OCI-LY3 (cell line): Measurements from ENCODE around the gene NUB1.

Source experiments
- H2AFZ ChIP-seq: fragments of 200-600, 300-600 bp; shearing (Covaris generic); 2 replicates; pipeline ENCODE4 v1.6.0; 2014; ENCODE audit warnings: antibody characterized with exemption, low read depth, low read length
- H3K27ac ChIP-seq: fragments of 200-600, 300-600 bp; sonication (generic); 2 replicates; pipeline ENCODE4 v1.5.1; 2014; ENCODE audit warnings: mild to moderate bottlenecking, low read length, moderate library complexity, mixed read lengths
- H3K27me3 ChIP-seq: fragments of 200-600, 300-600 bp; sonication (generic); 2 replicates; pipeline ENCODE4 v1.6.1; 2014; ENCODE audit warnings: low read depth, low read length, mixed read lengths
- H3K36me3 ChIP-seq: fragments of 200-600, 300-600 bp; sonication (generic); replicated peaks from 2 replicates; pipeline ENCODE3; 2014; ENCODE audit warnings: low read depth, low read length, mixed read lengths
- H3K4me1 ChIP-seq: fragments of 300-600, 200-600 bp; sonication (generic); 2 replicates; pipeline ENCODE4 v1.6.1; 2014; ENCODE audit warnings: low read length, mixed read lengths
- H3K4me2 ChIP-seq: fragments of 200-600, 300-600 bp; sonication (generic); 2 replicates; pipeline ENCODE4 v1.6.1; 2014; ENCODE audit warnings: low read length, mixed read lengths
- H3K4me3 ChIP-seq: fragments of 300-600, 200-600 bp; sonication (generic); 2 replicates; pipeline ENCODE4 v1.5.1; 2014; ENCODE audit warnings: antibody characterized with exemption, mild to moderate bottlenecking, low read length, moderate library complexity
- H3K79me2 ChIP-seq: fragments of 300-600, 200-600 bp; shearing (Covaris generic); 2 replicates; pipeline ENCODE4 v1.6.1; 2014; ENCODE audit warnings: mild to moderate bottlenecking, low read length, mixed read lengths
- H3K9ac ChIP-seq: fragments of 300-600, 200-600 bp; shearing (Covaris generic); 2 replicates; pipeline ENCODE4 v1.6.0; 2014; ENCODE audit warnings: mild to moderate bottlenecking, low read length, moderate library complexity
- H3K9me3 ChIP-seq: fragments of 200-600, 300-600 bp; shearing (Covaris generic); 2 replicates; pipeline ENCODE4 v1.6.1; 2014; ENCODE audit warnings: low read length, mixed read lengths; ENCODE audit not compliant: insufficient read depth
- H4K20me1 ChIP-seq: fragments of 200-600, 300-600 bp; sonication (generic); 2 replicates; pipeline ENCODE4 v1.6.1; 2016; ENCODE audit warnings: low read length, mixed read lengths; ENCODE audit not compliant: insufficient read depth
- CTCF ChIP-seq: fragments of 200-600, 300-600 bp; sonication (generic); IDR thresholded peaks from 2 replicates; pipeline ENCODE4 v1.5.1; 2014; ENCODE audit warnings: antibody characterized with exemption, low read length, low read depth
- EZH2phosphoT487 ChIP-seq: fragments of 200-600 bp; shearing (Covaris generic); IDR thresholded peaks from 2 replicates; pipeline ENCODE4 v1.6.1; 2018; ENCODE audit warnings: antibody characterized with exemption, mixed run types, low read depth

The NUB1 gene

GRCh38 chr7:151415375-151416105 is 73.9 kb downstream of the NUB1 start:
- Histone ChIP-seq H3K27me3 (peaks cover 41% of the 10 kb centered on the region), H2AFZ (no peak overlapping the region), H3K9me3 (0 out of 2 replicates have a peak, but pooled peaks cover 3% of the 10 kb centered on the region), H3K79me2 (no peaks in the 10 kb centered on the region), H3K4me3 (no peak overlapping the region), H3K27ac (no peak overlapping the region), H3K36me3 (no peaks in the 10 kb centered on the region), H4K20me1 (no peaks in the 10 kb centered on the region), H3K9ac (no peak overlapping the region), H3K4me2 (no peak overlapping the region), H3K4me1 (no peaks in the 10 kb centered on the region)
- TF ChIP-seq CTCF: no peak
- TF ChIP-seq EZH2phosphoT487: no peak

GRCh38 chr7:151416112-151416940 is 74.7 kb downstream of the NUB1 start:
- H2AFZ ChIP-seq: no peak overlapping the region
- no peak for TF ChIP-seq EZH2phosphoT487
- no peak for TF ChIP-seq CTCF

GRCh38 chr7:151416941-151417315 is 75.3 kb downstream of the NUB1 start:
- TF ChIP-seq CTCF (no peak), EZH2phosphoT487 (no peak)
- H3K27ac ChIP-seq: no peak overlapping the region
- 0 out of 2 replicates have a peak, but pooled peaks cover 3% of the 10 kb centered on the region for H3K9me3 ChIP-seq
- H3K4me1 ChIP-seq: no peaks in the 10 kb centered on the region
- H4K20me1 ChIP-seq: no peaks in the 10 kb centered on the region
- H3K27me3 ChIP-seq: peaks cover 47% of the 10 kb centered on the region
- H3K4me2 ChIP-seq: no peak overlapping the region
- no peak overlapping the region for H2AFZ ChIP-seq
- no peak overlapping the region for H3K9ac ChIP-seq
- no peaks in the 10 kb centered on the region for H3K36me3 ChIP-seq
- no peaks in the 10 kb centered on the region for H3K79me2 ChIP-seq
- no peak overlapping the region for H3K4me3 ChIP-seq

More at GRCh38 chr7:151416112-151416940, 74.7 kb downstream of the NUB1 start:
- H3K36me3 ChIP-seq: no peaks in the 10 kb centered on the region
- H3K27ac ChIP-seq: no peak overlapping the region
- peaks cover 45% of the 10 kb centered on the region for H3K27me3 ChIP-seq
- no peaks in the 10 kb centered on the region for H3K4me1 ChIP-seq
- H3K4me3 ChIP-seq: no peak overlapping the region
- no peaks in the 10 kb centered on the region for H3K79me2 ChIP-seq
- H3K4me2 ChIP-seq: no peak overlapping the region
- no peak overlapping the region for H3K9ac ChIP-seq
- 0 out of 2 replicates have a peak, but pooled peaks cover 3% of the 10 kb centered on the region for H3K9me3 ChIP-seq
- no peaks in the 10 kb centered on the region for H4K20me1 ChIP-seq

GRCh38 chr7:151420144-151420543 is 78.5 kb downstream of the NUB1 start:
- Histone ChIP-seq H3K9ac (no peak overlapping the region), H3K4me1 (no peaks in the 10 kb centered on the region), H3K9me3 (0 out of 2 replicates have a peak, but pooled peaks cover 3% of the 10 kb centered on the region), H3K79me2 (no peaks in the 10 kb centered on the region), H3K36me3 (no peaks in the 10 kb centered on the region), H4K20me1 (no peaks in the 10 kb centered on the region), H2AFZ (no peak overlapping the region), H3K4me3 (no peak overlapping the region), H3K27me3 (peaks cover 50% of the 10 kb centered on the region), H3K27ac (no peak overlapping the region), H3K4me2 (no peak overlapping the region)
- TF ChIP-seq EZH2phosphoT487: no peak
- no peak for TF ChIP-seq CTCF
